ENCODE measurements around the gene TMEM106B.

Gene TMEM106B

GRCh38 chr7:12228024-12228423, 16.9 kb downstream of the TMEM106B start:
- TF ChIP-seq CTCF (IDR thresholded peaks at IDR 0.05; ENCODE audit: low read length) (no peak), EZH2 (optimal IDR thresholded peaks at IDR 0.05; ENCODE audit: low read depth, low read length) (no peak), EZH2phosphoT487 (IDR thresholded peaks at IDR 0.05; ENCODE audit: low read length) (no peak)
- H3K9me2 ChIP-seq (replicated peaks; ENCODE audit: insufficient read depth, low read length): no peaks in the 10 kb centered on the region
- no peaks in the 10 kb centered on the region for H3F3A ChIP-seq (ENCODE audit: insufficient read depth, low read length)
- H3K79me2 ChIP-seq (ENCODE audit: low read length): no peaks in the 10 kb centered on the region
- H2AFZ ChIP-seq (ENCODE audit: low read length): no peak overlapping the region
- no peak overlapping the region for H3K27ac ChIP-seq (ENCODE audit: low read length)
- no peak overlapping the region for H3K4me3 ChIP-seq (ENCODE audit: low read length)
- H3K4me1 ChIP-seq (ENCODE audit: low read length): no peaks in the 10 kb centered on the region
- H3K9ac ChIP-seq (ENCODE audit: low read length): no peak overlapping the region
- DNase-seq: no peak
- no peak overlapping the region for H3K4me2 ChIP-seq (ENCODE audit: low read depth, low read length)
- H3K36me3 ChIP-seq (replicated peaks; ENCODE audit: insufficient read depth, low read length): no peaks in the 10 kb centered on the region; the same call in 1 of the 2 replicates
- no peaks in the 10 kb centered on the region; the same call in 1 of the 2 replicates for H4K20me1 ChIP-seq (ENCODE audit: insufficient read depth, low read length)
- no peaks in the 10 kb centered on the region for H3K9me3 ChIP-seq (replicated peaks; ENCODE audit: insufficient read depth, low read length)
- no peaks in the 10 kb centered on the region for H3K27me3 ChIP-seq (replicated peaks; ENCODE audit: insufficient read depth, low read length)

GRCh38 chr7:12229046-12229445, 18.0 kb downstream of the TMEM106B start:
- no peak overlapping the region for H3K9ac ChIP-seq (ENCODE audit: low read length)
- H3K79me2 ChIP-seq (ENCODE audit: low read length): no peaks in the 10 kb centered on the region
- no peaks in the 10 kb centered on the region for H3K9me3 ChIP-seq (replicated peaks; ENCODE audit: insufficient read depth, low read length)
- no peak for DNase-seq
- H3K27ac ChIP-seq (ENCODE audit: low read length): no peak overlapping the region
- H4K20me1 ChIP-seq (ENCODE audit: insufficient read depth, low read length): no peaks in the 10 kb centered on the region; the same call in 1 of the 2 replicates
- H3K4me2 ChIP-seq (ENCODE audit: low read depth, low read length): no peak overlapping the region
- no peaks in the 10 kb centered on the region for H3K9me2 ChIP-seq (replicated peaks; ENCODE audit: insufficient read depth, low read length)
- H3K4me3 ChIP-seq (ENCODE audit: low read length): no peak overlapping the region
- no peak overlapping the region for H2AFZ ChIP-seq (ENCODE audit: low read length)
- TF ChIP-seq CTCF (IDR thresholded peaks at IDR 0.05; ENCODE audit: low read length): no peak
- H3K36me3 ChIP-seq (replicated peaks; ENCODE audit: insufficient read depth, low read length): no peaks in the 10 kb centered on the region; the same call in 1 of the 2 replicates
- H3K4me1 ChIP-seq (ENCODE audit: low read length): no peaks in the 10 kb centered on the region
- no peaks in the 10 kb centered on the region for H3K27me3 ChIP-seq (replicated peaks; ENCODE audit: insufficient read depth, low read length)
- no peaks in the 10 kb centered on the region for H3F3A ChIP-seq (ENCODE audit: insufficient read depth, low read length)

DNA sequence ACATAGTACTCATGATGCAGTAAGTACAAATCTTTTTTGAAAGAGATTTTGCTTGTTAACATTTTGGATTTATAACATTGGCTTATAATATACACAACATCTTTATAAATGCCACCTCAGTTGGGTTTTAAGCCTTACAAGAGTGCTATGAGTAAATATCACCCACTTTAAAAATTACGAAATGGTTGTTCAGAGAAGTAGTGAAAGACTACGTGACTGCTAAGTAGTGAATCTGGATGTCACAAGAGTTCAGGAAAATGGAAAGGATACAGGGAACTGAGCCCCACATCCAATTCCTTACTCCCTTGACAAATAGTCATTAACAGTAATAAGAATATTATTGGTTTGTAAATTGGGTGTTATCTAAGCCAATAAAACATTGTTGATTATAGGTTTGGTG, 20.0 kb downstream of the TMEM106B start:
- no peak overlapping the region for H3K4me2 ChIP-seq (ENCODE audit: low read depth, low read length)
- no peaks in the 10 kb centered on the region for H3F3A ChIP-seq (ENCODE audit: insufficient read depth, low read length)
- H3K4me3 ChIP-seq (ENCODE audit: low read length): no peak overlapping the region
- no peak for DNase-seq
- no peak overlapping the region for H3K27ac ChIP-seq (ENCODE audit: low read length)
- no peaks in the 10 kb centered on the region; the same call in 1 of the 2 replicates for H3K36me3 ChIP-seq (replicated peaks; ENCODE audit: insufficient read depth, low read length)
- no peaks in the 10 kb centered on the region for H3K79me2 ChIP-seq (ENCODE audit: low read length)
- no peaks in the 10 kb centered on the region for H3K27me3 ChIP-seq (replicated peaks; ENCODE audit: insufficient read depth, low read length)
- H2AFZ ChIP-seq (ENCODE audit: low read length): no peak overlapping the region
- H3K9ac ChIP-seq (ENCODE audit: low read length): no peak overlapping the region
- no peaks in the 10 kb centered on the region for H3K9me3 ChIP-seq (replicated peaks; ENCODE audit: insufficient read depth, low read length)
- no peaks in the 10 kb centered on the region; the same call in 1 of the 2 replicates for H4K20me1 ChIP-seq (ENCODE audit: insufficient read depth, low read length)
- H3K4me1 ChIP-seq (ENCODE audit: low read length): no peaks in the 10 kb centered on the region
- no peak for TF ChIP-seq CTCF (IDR thresholded peaks at IDR 0.05; ENCODE audit: low read length)
- TF ChIP-seq EZH2phosphoT487 (IDR thresholded peaks at IDR 0.05; ENCODE audit: low read length): no peak
- no peak for TF ChIP-seq EZH2 (optimal IDR thresholded peaks at IDR 0.05; ENCODE audit: low read depth, low read length)
- no peaks in the 10 kb centered on the region for H3K9me2 ChIP-seq (replicated peaks; ENCODE audit: insufficient read depth, low read length)
